Natural killer cell (primary cell): ENCODE results near the gene FTO. TPM values are rescaled to one million over a fixed set of nuclear protein-coding genes. Genes with fewer than 3 reads are reported as not detected.

Experiments
- ATAC-seq, 3 donors: fragments of 150-1000 bp in 2 of 3; fragments of 200-7000 bp in 1 of 3; cut with Tn5 transposase; 1 replicate in 1 of 3; 2 replicates in 2 of 3; pipeline ENCODE4 v1.10.0; 2021; ENCODE audit warnings: mild to moderate bottlenecking in 2 of 3, moderate library complexity in 2 of 3
- DNase-seq, 2 donors: peaks; one replicate each; pipeline versions ENCODE4 v3.0.0 to v3.0.0-alpha.2; 2013 to 2021; ENCODE audit warnings: mixed read lengths in 1 of 2
- H3K27ac ChIP-seq: one replicate; pipeline ENCODE4 v1.5.1; 2013; ENCODE audit warnings: mild to moderate bottlenecking, low read length
- H3K27me3 ChIP-seq: one replicate; pipeline ENCODE4 v1.6.1; 2013; ENCODE audit warnings: low read length; ENCODE audit not compliant: control insufficient read depth, insufficient read depth
- H3K36me3 ChIP-seq: one replicate; pipeline ENCODE4 v1.6.1; 2013; ENCODE audit warnings: low read length; ENCODE audit not compliant: control insufficient read depth, insufficient read depth
- H3K4me1 ChIP-seq: one replicate; pipeline ENCODE4 v1.6.1; 2013; ENCODE audit warnings: low read length; ENCODE audit not compliant: control insufficient read depth, insufficient read depth
- H3K4me3 ChIP-seq: one replicate; pipeline ENCODE4 v1.5.1; 2013; ENCODE audit warnings: low read length
- H3K9me3 ChIP-seq: one replicate; pipeline ENCODE4 v1.6.1; 2013; ENCODE audit warnings: low read length; ENCODE audit not compliant: control insufficient read depth, insufficient read depth
- H3K27ac Mint-ChIP-seq, 2 donors: one replicate each; pipeline ENCODE4 v1.8.0; 2022; ENCODE audit warnings: mild to moderate bottlenecking in 2 of 2, mixed read lengths in 2 of 2, moderate library complexity in 1 of 2
- H3K27me3 Mint-ChIP-seq, 2 donors: one replicate each; pipeline ENCODE4 v1.8.0; 2022; ENCODE audit warnings: low read depth in 2 of 2, mixed read lengths in 2 of 2
- H3K36me3 Mint-ChIP-seq: one replicate; pipeline ENCODE4 v1.8.0; 2022; ENCODE audit warnings: mixed read lengths
- H3K4me1 Mint-ChIP-seq, 2 donors: one replicate each; pipeline ENCODE4 v1.8.0; 2022; ENCODE audit warnings: mixed read lengths in 2 of 2
- H3K4me3 Mint-ChIP-seq: one replicate; pipeline ENCODE4 v1.8.0; 2022; ENCODE audit warnings: mild to moderate bottlenecking, moderate library complexity, mixed read lengths
- H3K9me3 Mint-ChIP-seq, 2 donors: one replicate each; pipeline ENCODE4 v1.8.0; 2022; ENCODE audit warnings: mixed read lengths in 2 of 2
- CTCF ChIP-seq: fragments of 200-600 bp; IDR thresholded peaks from one replicate; pipeline ENCODE4 v1.8.0; 2022; ENCODE audit warnings: antibody characterized with exemption
- WGBS: methylation state at CpG from one replicate; pipeline ENCODE4 v1.1.7; 2013; ENCODE audit warnings: missing lambda C conversion rate; ENCODE audit not compliant: insufficient coverage; 5-methylcytosine and 5-hydroxymethylcytosine counted together
- intact Hi-C: fragments of 100-400 bp; cut with micrococcal nuclease; formaldehyde crosslinking; loops from one replicate; pipeline ENCODE4 v1.14.2; 2022
- total RNA-seq, 4 donors: library from RNA; stranded (reverse); fragments of 120-200 nt in 1 of 4; gene quantifications; one replicate each; pipeline versions ENCODE4 v1.2.3 to v1.2.4, GENCODE V29; 2013 to 2022

Gene FTO
- total RNA-seq, 3 donors from 2014 or later (not counting 1 experiment from before 2014, with no cell fraction given): 55.4 to 70.5 (median 55.4) TPM

GRCh38 chr16:53761962-53762703 lies 58.2 kb downstream of the FTO start:
- Mint-ChIP-seq H3K4me1 (peaks cover 26 to 29% of the 10 kb centered on the region in 2 donors), H3K36me3 (no peaks in the 10 kb centered on the region), H3K27me3 (no peaks in the 10 kb centered on the region), H3K4me3 (no peak overlapping the region), H3K9me3 (no peaks in the 10 kb centered on the region), H3K27ac (no peak overlapping the region)
- Histone ChIP-seq H3K9me3 (no peaks in the 10 kb centered on the region), H3K27ac (no peak overlapping the region), H3K4me3 (no peak overlapping the region), H3K36me3 (no peaks in the 10 kb centered on the region), H3K27me3 (no peaks in the 10 kb centered on the region), H3K4me1 (no peaks in the 10 kb centered on the region)
- no peak for TF ChIP-seq CTCF
- no peak for ATAC-seq
- 87% methylated on average over 2 of the region's 4 CpGs for WGBS
- DNase-seq: no peak
- intact Hi-C loops: no loop called here

- ATAC-seq (no peak), DNase-seq (no peak)
- Mint-ChIP-seq H3K9me3 (no peaks in the 10 kb centered on the region), H3K4me3 (no peak overlapping the region), H3K4me1 (peaks cover 10 to 24% of the 10 kb centered on the region in 2 donors), H3K27ac (no peak overlapping the region), H3K27me3 (no peaks in the 10 kb centered on the region), H3K36me3 (no peaks in the 10 kb centered on the region)
- no peak overlapping the region for H3K27ac ChIP-seq
- no peak for TF ChIP-seq CTCF
- intact Hi-C loops: no loop called here
- H3K36me3 ChIP-seq: no peaks in the 10 kb centered on the region
- WGBS: 94% methylated on average over 10 of the region's 10 CpGs
- H3K4me1 ChIP-seq: no peaks in the 10 kb centered on the region
- no peaks in the 10 kb centered on the region for H3K9me3 ChIP-seq
- H3K27me3 ChIP-seq: no peaks in the 10 kb centered on the region
- no peak overlapping the region for H3K4me3 ChIP-seq
Measured at GRCh38 chr16:53766304-53767016, 62.5 kb downstream of the FTO start.

- intact Hi-C loops: no loop called here
Measured at GRCh38 chr16:53768167-53768566, 64.2 kb downstream of the FTO start.

More at GRCh38 chr16:53768167-53768566, 64.2 kb downstream of the FTO start:
- Mint-ChIP-seq H3K4me3 (no peak overlapping the region), H3K4me1 (peaks cover 6 to 20% of the 10 kb centered on the region in 2 donors), H3K9me3 (no peaks in the 10 kb centered on the region), H3K36me3 (no peaks in the 10 kb centered on the region), H3K27me3 (no peaks in the 10 kb centered on the region), H3K27ac (no peak overlapping the region)
- 93% methylated on average over 4 of the region's 4 CpGs for WGBS
- no peak for TF ChIP-seq CTCF
- no peaks in the 10 kb centered on the region for H3K36me3 ChIP-seq
- no peak overlapping the region for H3K4me3 ChIP-seq
- no peaks in the 10 kb centered on the region for H3K27me3 ChIP-seq
- H3K9me3 ChIP-seq: no peaks in the 10 kb centered on the region
- no peak for ATAC-seq
- H3K27ac ChIP-seq: no peak overlapping the region
- H3K4me1 ChIP-seq: no peaks in the 10 kb centered on the region
- no peak for DNase-seq
